Measurements from ENCODE around the gene ADGRG2.

ADGRG2 gene

GRCh38 chrX:19133784-19134183, 11.5 kb upstream of the ADGRG2 start:
- H3K27ac ChIP-seq, result no peak overlapping the region
- TF ChIP-seq ZFX (IDR thresholded peaks at IDR 0.05) (no peak), CTCF (conservative IDR thresholded peaks at IDR 0.05) (no peak)

GRCh38 chrX:19133231-19133630, 11.0 kb upstream of the ADGRG2 start:
- no peak for TF ChIP-seq CTCF (conservative IDR thresholded peaks at IDR 0.05)
- TF ChIP-seq ZFX (IDR thresholded peaks at IDR 0.05), result no peak
- no peak overlapping the region for H3K27ac ChIP-seq

- no peak for TF ChIP-seq CTCF (conservative IDR thresholded peaks at IDR 0.05)
- TF ChIP-seq ZFX (IDR thresholded peaks at IDR 0.05), result no peak
- H3K27ac ChIP-seq, result no peak overlapping the region
Observed at GRCh38 chrX:19130628-19131027, 8.4 kb upstream of the ADGRG2 start.

- TF ChIP-seq ZFX (IDR thresholded peaks at IDR 0.05) (no peak), CTCF (conservative IDR thresholded peaks at IDR 0.05) (no peak)
- no peak overlapping the region for H3K27ac ChIP-seq
Observed at GRCh38 chrX:19129694-19130093, 7.4 kb upstream of the ADGRG2 start.

GRCh38 chrX:19127649-19128168, 5.4 kb upstream of the ADGRG2 start:
- no peak overlapping the region for H3K27ac ChIP-seq
- no peak for TF ChIP-seq CTCF (conservative IDR thresholded peaks at IDR 0.05)
- no peak for TF ChIP-seq ZFX (IDR thresholded peaks at IDR 0.05)

- TF ChIP-seq ZFX (IDR thresholded peaks at IDR 0.05), result no peak
- H3K27ac ChIP-seq, result no peak overlapping the region
Observed at GRCh38 chrX:19122641-19123009, 357 bp upstream of the ADGRG2 start.

GRCh38 chrX:19121466-19121865, 802 bp downstream of the ADGRG2 start:
- H3K27ac ChIP-seq, result no peak overlapping the region
- TF ChIP-seq ZFX (IDR thresholded peaks at IDR 0.05) (no peak), CTCF (conservative IDR thresholded peaks at IDR 0.05) (no peak)

- no peak for TF ChIP-seq ZFX (IDR thresholded peaks at IDR 0.05)
- no peak for TF ChIP-seq CTCF (conservative IDR thresholded peaks at IDR 0.05)
- no peak overlapping the region for H3K27ac ChIP-seq
Observed at GRCh38 chrX:19110642-19111041, 11.6 kb downstream of the ADGRG2 start.

Measured in C4-2B (cell line).